ENCODE data around the gene CLDN14.

GRCh38 chr21:36527317-36527716 is 47.4 kb upstream of the CLDN14 start:
- TF ChIP-seq GATA3 (IDR thresholded peaks at IDR 0.05; ENCODE audit: low read depth, low read length) (no peak), GATA2 (IDR thresholded peaks at IDR 0.05; ENCODE audit: low read depth, low read length) (no peak)

Data from SH-SY5Y (cell line).